Right atrium auricular region (tissue), 2 donors: ENCODE measurements around the gene C14orf180. TPM values are rescaled to one million over a fixed set of nuclear protein-coding genes. Genes with fewer than 3 reads are reported as not detected.

Experiments used
- DNase-seq: peaks from one replicate; pipeline ENCODE4 v3.0.0-alpha.2; 2019; ENCODE audit warnings: low spot score
- H3K27ac ChIP-seq, 2 donors: fragments of 200-600 bp; sonication (generic); 1 replicate in 1 of 2; 2 replicates in 1 of 2; pipeline ENCODE4 v1.5.1; 2016 to 2019
- H3K27me3 ChIP-seq, 2 donors: fragments of 200-600 bp; sonication (generic); one replicate each; pipeline versions ENCODE4 v1.5.1 to v1.6.0; 2017 to 2019
- H3K36me3 ChIP-seq: fragments of 200-600 bp; sonication (generic); one replicate; pipeline ENCODE4 v1.5.1; 2016
- H3K4me1 ChIP-seq, 2 donors: fragments of 200-600 bp; sonication (generic); one replicate each; pipeline versions ENCODE4 v1.5.1 to v1.6.0; 2017 to 2019
- H3K4me3 ChIP-seq, 2 donors: fragments of 200-600 bp; sonication (generic); 1 replicate in 1 of 2; 2 replicates in 1 of 2; pipeline ENCODE4 v1.5.1; 2017 to 2019; ENCODE audit warnings: mild to moderate bottlenecking in 1 of 2, moderate library complexity in 1 of 2
- H3K9me3 ChIP-seq, 2 donors: fragments of 200-600 bp; sonication (generic); one replicate each; pipeline ENCODE4 v1.5.1; 2019
- total RNA-seq, 2 donors: library from RNA; depleted of rRNA; stranded (reverse); fragments of >200 nt; gene quantifications; one replicate each; pipeline ENCODE4 v1.1.0, GENCODE V29; 2016
- TF ChIP-seq, protein P1 (sequence below), 2 donors: fragments of 200-600 bp; sonication (generic); IDR thresholded peaks; one replicate each; pipeline ENCODE4 v1.5.1; 2019; ENCODE audit warnings: antibody characterized with exemption in 2 of 2

The C14orf180 gene
- total RNA-seq, 2 donors from 2014 or later = 59.5 to 135 TPM

DNA sequence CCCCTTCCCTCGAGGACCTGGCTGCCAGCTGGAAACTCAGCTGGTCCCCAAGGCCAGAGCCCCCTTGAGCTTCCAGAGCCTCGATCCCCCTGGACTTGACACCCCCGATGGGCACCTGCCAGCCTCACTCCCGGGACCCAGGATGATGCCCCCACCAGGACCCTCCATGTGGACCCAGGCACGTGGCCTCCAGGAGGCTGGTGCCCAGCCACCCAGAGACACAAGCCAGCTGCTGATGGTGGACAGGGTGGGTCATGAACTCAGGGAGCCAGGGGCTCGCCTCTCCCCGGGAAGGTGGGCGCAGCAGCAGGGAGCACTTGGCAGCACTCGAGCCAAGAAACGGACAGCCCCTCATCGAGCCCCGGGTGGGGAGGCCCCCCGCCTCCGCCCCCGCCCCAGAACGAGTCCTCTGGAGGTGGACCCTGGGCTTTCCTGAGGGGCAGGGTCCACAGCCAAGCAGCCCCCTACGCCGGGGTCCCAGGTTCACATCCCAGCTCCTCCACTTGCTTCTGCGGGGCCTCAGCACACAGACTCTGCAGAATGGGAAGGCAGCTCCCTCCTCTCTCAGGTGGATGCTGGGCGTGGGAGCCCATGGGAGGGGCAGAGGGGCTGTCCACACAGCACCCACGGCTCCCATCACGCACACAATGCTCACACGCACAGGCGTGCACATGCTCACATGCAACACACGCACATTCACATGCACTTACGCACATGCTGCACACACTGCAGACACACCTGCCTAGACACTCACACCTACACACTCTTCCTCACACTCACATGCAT lies 12.1 kb downstream of the C14orf180 start:
- H3K27me3 ChIP-seq = no peaks in the 10 kb centered on the region

DNA sequence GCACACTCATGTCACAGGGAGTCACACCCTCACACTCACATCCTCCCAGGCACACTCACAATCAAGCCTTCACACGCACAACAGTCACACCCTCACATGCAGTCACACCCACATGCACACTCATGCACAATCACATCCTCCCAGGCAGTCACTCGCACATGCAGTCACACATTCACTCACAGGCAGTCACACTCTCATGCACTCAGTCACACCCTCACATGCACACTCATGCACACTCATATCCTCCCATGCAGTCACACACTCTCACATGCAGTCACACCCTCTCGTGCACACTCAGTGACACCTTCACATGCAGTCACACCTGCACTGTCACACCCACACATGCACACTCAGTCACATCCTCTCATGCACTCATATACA lies 12.7 kb downstream of the C14orf180 start:
- peaks cover 0 to 22% of the 10 kb centered on the region in 2 donors for H3K4me1 ChIP-seq
- TF ChIP-seq, protein P1, sequence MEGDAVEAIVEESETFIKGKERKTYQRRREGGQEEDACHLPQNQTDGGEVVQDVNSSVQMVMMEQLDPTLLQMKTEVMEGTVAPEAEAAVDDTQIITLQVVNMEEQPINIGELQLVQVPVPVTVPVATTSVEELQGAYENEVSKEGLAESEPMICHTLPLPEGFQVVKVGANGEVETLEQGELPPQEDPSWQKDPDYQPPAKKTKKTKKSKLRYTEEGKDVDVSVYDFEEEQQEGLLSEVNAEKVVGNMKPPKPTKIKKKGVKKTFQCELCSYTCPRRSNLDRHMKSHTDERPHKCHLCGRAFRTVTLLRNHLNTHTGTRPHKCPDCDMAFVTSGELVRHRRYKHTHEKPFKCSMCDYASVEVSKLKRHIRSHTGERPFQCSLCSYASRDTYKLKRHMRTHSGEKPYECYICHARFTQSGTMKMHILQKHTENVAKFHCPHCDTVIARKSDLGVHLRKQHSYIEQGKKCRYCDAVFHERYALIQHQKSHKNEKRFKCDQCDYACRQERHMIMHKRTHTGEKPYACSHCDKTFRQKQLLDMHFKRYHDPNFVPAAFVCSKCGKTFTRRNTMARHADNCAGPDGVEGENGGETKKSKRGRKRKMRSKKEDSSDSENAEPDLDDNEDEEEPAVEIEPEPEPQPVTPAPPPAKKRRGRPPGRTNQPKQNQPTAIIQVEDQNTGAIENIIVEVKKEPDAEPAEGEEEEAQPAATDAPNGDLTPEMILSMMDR (IDR thresholded peaks at IDR 0.05) = no peak
- no peak overlapping the region for H3K27ac ChIP-seq
- no peaks in the 10 kb centered on the region for H3K27me3 ChIP-seq
- H3K4me3 ChIP-seq = no peak overlapping the region
- DNase-seq = no peak
- no peaks in the 10 kb centered on the region for H3K9me3 ChIP-seq
- peaks cover 20% of the 10 kb centered on the region for H3K36me3 ChIP-seq

More for the DNA sequence above, 12.1 kb downstream of the C14orf180 start:
- Histone ChIP-seq H3K27ac (no peak overlapping the region), H3K4me3 (no peak overlapping the region), H3K4me1 (peaks cover 0 to 28% of the 10 kb centered on the region in 2 donors), H3K9me3 (no peaks in the 10 kb centered on the region), H3K36me3 (peaks cover 20% of the 10 kb centered on the region)
- TF ChIP-seq, protein P1 (IDR thresholded peaks at IDR 0.05) = no peak
- no peak for DNase-seq

DNA sequence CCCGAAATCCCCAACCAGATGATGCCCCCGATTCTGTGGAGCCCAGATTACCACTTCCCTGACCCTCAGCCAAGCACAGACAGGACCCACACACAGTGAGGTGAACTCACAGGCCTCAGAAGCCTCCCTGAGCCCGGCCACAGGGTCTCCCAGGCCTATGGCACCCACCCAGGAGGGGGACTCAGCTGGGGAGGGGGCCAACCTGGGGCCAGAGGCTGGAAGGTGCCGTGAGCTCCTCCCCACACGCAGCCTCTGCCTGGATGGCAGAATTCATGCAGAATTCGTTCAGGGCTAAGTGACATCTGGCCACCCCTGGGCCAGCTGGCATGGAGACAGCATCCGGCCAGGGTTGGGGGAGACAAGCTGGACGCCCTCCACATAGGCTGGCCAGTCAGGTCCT lies 13.2 kb downstream of the C14orf180 start:
- no peaks in the 10 kb centered on the region for H3K9me3 ChIP-seq
- no peak overlapping the region for H3K4me3 ChIP-seq
- H3K27me3 ChIP-seq = no peaks in the 10 kb centered on the region
- no peak for DNase-seq
- H3K4me1 ChIP-seq = peaks cover 0 to 17% of the 10 kb centered on the region in 2 donors
- no peak overlapping the region for H3K27ac ChIP-seq
- TF ChIP-seq, protein P1 (IDR thresholded peaks at IDR 0.05) = no peak
- H3K36me3 ChIP-seq = peaks cover 18% of the 10 kb centered on the region

DNA sequence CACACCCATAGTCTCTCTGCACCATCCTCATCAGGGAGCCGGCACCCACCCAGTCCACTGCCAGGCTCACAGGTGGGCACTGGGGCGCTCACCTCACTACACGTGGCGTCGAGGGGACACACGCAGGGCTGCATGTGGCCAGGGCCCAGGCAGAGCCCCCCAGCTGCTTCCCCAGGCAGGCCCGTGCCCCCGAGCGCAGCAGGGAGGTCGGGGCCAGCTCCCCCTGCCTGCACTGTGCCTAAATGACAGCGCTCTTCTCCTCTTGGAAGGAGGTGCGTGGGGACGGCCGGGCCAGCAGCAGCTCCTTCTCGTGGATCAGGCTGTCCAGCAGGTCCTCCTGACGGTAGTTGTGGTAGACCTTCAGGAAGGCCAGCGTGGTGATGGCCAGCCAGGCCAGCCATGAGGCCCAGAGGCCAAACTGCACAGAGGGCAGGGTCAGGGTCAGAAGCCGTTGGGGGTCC lies 13.7 kb downstream of the C14orf180 start:
- Histone ChIP-seq H3K4me1 (peaks cover 0 to 14% of the 10 kb centered on the region in 2 donors), H3K4me3 (no peak overlapping the region), H3K36me3 (peaks cover 13% of the 10 kb centered on the region), H3K27me3 (no peaks in the 10 kb centered on the region), H3K9me3 (no peaks in the 10 kb centered on the region), H3K27ac (no peak overlapping the region)
- no peak for DNase-seq
- TF ChIP-seq, protein P1 (IDR thresholded peaks at IDR 0.05) = no peak

DNA sequence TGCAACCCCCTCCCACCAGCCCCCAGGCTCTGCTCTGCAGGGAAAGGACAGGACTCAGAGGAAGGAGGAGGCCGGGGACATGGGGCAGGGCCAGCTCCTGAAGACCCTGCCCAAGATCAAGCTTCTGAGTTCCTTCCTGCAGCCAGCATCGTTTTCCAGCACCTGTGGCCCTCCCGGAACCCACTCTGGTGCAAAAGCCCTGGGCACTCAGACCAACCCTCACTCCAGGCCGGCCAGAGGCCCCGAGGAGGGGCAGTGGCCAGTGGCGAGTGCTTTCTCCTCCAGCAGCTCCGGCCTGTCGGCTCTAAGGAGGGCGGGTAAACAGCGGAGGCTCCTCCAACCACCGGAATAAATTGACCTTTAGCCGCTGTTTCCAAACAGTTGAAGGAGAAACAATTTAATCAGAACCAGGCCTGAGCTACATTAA lies 14.2 kb downstream of the C14orf180 start:
- Histone ChIP-seq H3K27me3 (no peaks in the 10 kb centered on the region), H3K4me3 (no peak overlapping the region), H3K36me3 (peaks cover 9% of the 10 kb centered on the region), H3K9me3 (no peaks in the 10 kb centered on the region), H3K4me1 (peaks cover 0 to 17% of the 10 kb centered on the region in 2 donors), H3K27ac (no peak overlapping the region)
- no peak for DNase-seq
- TF ChIP-seq, protein P1 (IDR thresholded peaks at IDR 0.05) = no peak
